ENCODE data around the gene ASB16. TPM values are rescaled to one million over a fixed set of nuclear protein-coding genes. Genes with fewer than 3 reads are reported as not detected.

Gene ASB16
- polyA plus RNA-seq, 1 donor from 2014 or later = not detected

DNA sequence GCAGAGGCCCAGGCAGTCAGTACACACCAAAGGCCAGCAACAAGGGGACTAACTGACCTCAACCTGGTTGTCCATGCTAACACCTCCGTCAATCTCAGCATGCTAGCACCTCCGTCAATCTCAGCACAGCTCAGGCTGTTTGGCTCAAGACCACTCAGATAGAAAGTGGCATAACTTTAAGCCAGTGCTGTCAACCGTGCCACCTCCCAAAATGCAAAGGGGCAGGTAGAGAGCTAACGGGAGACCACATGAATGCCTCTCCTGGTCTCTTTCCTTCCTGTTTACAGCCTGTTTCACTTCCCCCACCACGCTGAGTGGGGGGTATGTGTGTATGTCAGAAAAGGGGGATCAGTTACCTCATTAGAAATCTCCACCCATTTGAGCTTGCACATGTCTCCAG is 45.7 kb downstream of the ASB16 start:
- peaks cover 19% of the 10 kb centered on the region for H3K36me3 ChIP-seq (ENCODE audit: insufficient read depth, low read length)
- H3K79me2 ChIP-seq (replicated peaks; ENCODE audit: insufficient read depth, low read length) = peaks cover 29% of the 10 kb centered on the region
- no peak overlapping the region for H2AFZ ChIP-seq (ENCODE audit: low read depth, low read length)

DNA sequence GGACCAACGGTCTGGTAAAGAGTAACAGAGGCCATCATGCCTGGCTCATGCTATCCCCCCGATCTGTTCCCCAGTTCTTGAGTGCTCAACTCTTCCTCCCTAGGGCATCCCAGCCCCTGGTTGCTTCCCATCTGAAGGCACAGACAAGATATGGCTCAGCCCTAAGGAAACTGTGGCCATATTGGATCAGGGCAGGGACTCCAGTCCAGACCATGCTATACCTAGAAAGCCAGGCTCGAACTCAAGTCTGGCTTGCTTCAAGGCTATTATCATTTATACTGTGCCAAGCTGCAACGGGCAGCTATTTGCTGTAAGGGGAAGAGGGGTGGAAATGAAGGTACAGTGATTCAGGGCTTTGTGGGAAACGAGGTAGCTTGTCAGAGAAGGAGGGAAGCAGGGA is 46.2 kb downstream of the ASB16 start:
- Histone ChIP-seq H3K79me2 (replicated peaks; ENCODE audit: insufficient read depth, low read length) (peaks cover 29% of the 10 kb centered on the region), H3K9me3 (ENCODE audit: low read length) (no peaks in the 10 kb centered on the region), H3K4me2 (ENCODE audit: low read length) (no peak overlapping the region), H3K27ac (ENCODE audit: low read length) (no peak overlapping the region), H3F3A (ENCODE audit: insufficient read depth, low read length, poor library complexity, severe bottlenecking) (no peaks in the 10 kb centered on the region), H3K9ac (ENCODE audit: low read length) (peak overlapping the region; percentile 16), H3K4me3 (ENCODE audit: low read length) (peak overlapping the region; percentile 97), H3K27me3 (ENCODE audit: insufficient read depth, low read depth, low read length) (no peaks in the 10 kb centered on the region), H3K9me2 (ENCODE audit: insufficient read depth, low read length) (no peaks in the 10 kb centered on the region), H2AFZ (ENCODE audit: low read depth, low read length) (no peak overlapping the region), H3K36me3 (ENCODE audit: insufficient read depth, low read length) (peaks cover 19% of the 10 kb centered on the region), H4K20me1 (ENCODE audit: insufficient read depth) (peaks cover 24% of the 10 kb centered on the region)
- TF ChIP-seq EZH2 (IDR thresholded peaks at IDR 0.05; ENCODE audit: borderline replicate concordance, insufficient read depth, low read length, poor library complexity, severe bottlenecking) (no peak), CTCF (IDR thresholded peaks at IDR 0.05; ENCODE audit: poor library complexity, severe bottlenecking) (no peak), POLR2AphosphoS5 (IDR thresholded peaks at IDR 0.05) (no peak), MXI1 (conservative IDR thresholded peaks at IDR 0.05; ENCODE audit: poor library complexity, severe bottlenecking) (no peak), SMC3 (conservative IDR thresholded peaks at IDR 0.05; ENCODE audit: poor library complexity) (no peak), EP300 (conservative IDR thresholded peaks at IDR 0.05; ENCODE audit: poor library complexity, severe bottlenecking) (no peak), RAD21 (conservative IDR thresholded peaks at IDR 0.05) (no peak), TAF1 (IDR thresholded peaks at IDR 0.05; ENCODE audit: low read depth) (no peak)
- TF ChIP-seq, protein P1, sequence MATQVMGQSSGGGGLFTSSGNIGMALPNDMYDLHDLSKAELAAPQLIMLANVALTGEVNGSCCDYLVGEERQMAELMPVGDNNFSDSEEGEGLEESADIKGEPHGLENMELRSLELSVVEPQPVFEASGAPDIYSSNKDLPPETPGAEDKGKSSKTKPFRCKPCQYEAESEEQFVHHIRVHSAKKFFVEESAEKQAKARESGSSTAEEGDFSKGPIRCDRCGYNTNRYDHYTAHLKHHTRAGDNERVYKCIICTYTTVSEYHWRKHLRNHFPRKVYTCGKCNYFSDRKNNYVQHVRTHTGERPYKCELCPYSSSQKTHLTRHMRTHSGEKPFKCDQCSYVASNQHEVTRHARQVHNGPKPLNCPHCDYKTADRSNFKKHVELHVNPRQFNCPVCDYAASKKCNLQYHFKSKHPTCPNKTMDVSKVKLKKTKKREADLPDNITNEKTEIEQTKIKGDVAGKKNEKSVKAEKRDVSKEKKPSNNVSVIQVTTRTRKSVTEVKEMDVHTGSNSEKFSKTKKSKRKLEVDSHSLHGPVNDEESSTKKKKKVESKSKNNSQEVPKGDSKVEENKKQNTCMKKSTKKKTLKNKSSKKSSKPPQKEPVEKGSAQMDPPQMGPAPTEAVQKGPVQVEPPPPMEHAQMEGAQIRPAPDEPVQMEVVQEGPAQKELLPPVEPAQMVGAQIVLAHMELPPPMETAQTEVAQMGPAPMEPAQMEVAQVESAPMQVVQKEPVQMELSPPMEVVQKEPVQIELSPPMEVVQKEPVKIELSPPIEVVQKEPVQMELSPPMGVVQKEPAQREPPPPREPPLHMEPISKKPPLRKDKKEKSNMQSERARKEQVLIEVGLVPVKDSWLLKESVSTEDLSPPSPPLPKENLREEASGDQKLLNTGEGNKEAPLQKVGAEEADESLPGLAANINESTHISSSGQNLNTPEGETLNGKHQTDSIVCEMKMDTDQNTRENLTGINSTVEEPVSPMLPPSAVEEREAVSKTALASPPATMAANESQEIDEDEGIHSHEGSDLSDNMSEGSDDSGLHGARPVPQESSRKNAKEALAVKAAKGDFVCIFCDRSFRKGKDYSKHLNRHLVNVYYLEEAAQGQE (IDR thresholded peaks at IDR 0.05; ENCODE audit: borderline replicate concordance) = no peak

More for the DNA sequence above, 45.7 kb downstream of the ASB16 start:
- no peaks in the 10 kb centered on the region for H3K27me3 ChIP-seq (ENCODE audit: insufficient read depth, low read depth, low read length)
- no peaks in the 10 kb centered on the region for H3F3A ChIP-seq (ENCODE audit: insufficient read depth, low read length, poor library complexity, severe bottlenecking)
- H4K20me1 ChIP-seq (ENCODE audit: insufficient read depth) = peaks cover 24% of the 10 kb centered on the region
- no peaks in the 10 kb centered on the region for H3K9me3 ChIP-seq (ENCODE audit: low read length)
- no peak overlapping the region for H3K9ac ChIP-seq (ENCODE audit: low read length)
- TF ChIP-seq MXI1 (conservative IDR thresholded peaks at IDR 0.05; ENCODE audit: poor library complexity, severe bottlenecking) = no peak
- no peak for TF ChIP-seq RAD21 (conservative IDR thresholded peaks at IDR 0.05)
- TF ChIP-seq, protein P1 (IDR thresholded peaks at IDR 0.05; ENCODE audit: borderline replicate concordance) = no peak
- TF ChIP-seq SMC3 (conservative IDR thresholded peaks at IDR 0.05; ENCODE audit: poor library complexity) = no peak
- TF ChIP-seq CTCF (IDR thresholded peaks at IDR 0.05; ENCODE audit: poor library complexity, severe bottlenecking) = no peak
- TF ChIP-seq POLR2AphosphoS5 (IDR thresholded peaks at IDR 0.05) = no peak
- TF ChIP-seq TAF1 (IDR thresholded peaks at IDR 0.05; ENCODE audit: low read depth) = no peak
- TF ChIP-seq EZH2 (IDR thresholded peaks at IDR 0.05; ENCODE audit: borderline replicate concordance, insufficient read depth, low read length, poor library complexity, severe bottlenecking) = no peak
- no peak for TF ChIP-seq EP300 (conservative IDR thresholded peaks at IDR 0.05; ENCODE audit: poor library complexity, severe bottlenecking)
- no peak overlapping the region for H3K27ac ChIP-seq (ENCODE audit: low read length)
- H3K4me2 ChIP-seq (ENCODE audit: low read length) = no peak overlapping the region
- no peak overlapping the region for H3K4me3 ChIP-seq (ENCODE audit: low read length)
- H3K9me2 ChIP-seq (ENCODE audit: insufficient read depth, low read length) = no peaks in the 10 kb centered on the region
